BLaER1 (cell line): ENCODE measurements around the gene TCTN3.
"Not testable (repeated sequence)": the region's sequence is repeated elsewhere in the genome, so short reads cannot be mapped to it uniquely, and the experiment has no call there.

Experiments
- H3K27ac ChIP-seq: shearing (Covaris generic); formaldehyde crosslinking; 2 replicates; pipeline ENCODE4 v1.8.1; 2022
- H3K27me3 ChIP-seq: shearing (Covaris generic); formaldehyde crosslinking; 2 replicates; pipeline ENCODE4 v1.8.1; 2022
- H3K36me3 ChIP-seq: shearing (Covaris generic); formaldehyde crosslinking; 2 replicates; pipeline ENCODE4 v1.8.1; 2022
- H3K4me1 ChIP-seq: shearing (Covaris generic); formaldehyde crosslinking; 2 replicates; pipeline ENCODE4 v1.8.1; 2022
- H3K4me2 ChIP-seq: shearing (Covaris generic); formaldehyde crosslinking; 2 replicates; pipeline ENCODE4 v1.8.1; 2022
- H3K4me3 ChIP-seq: shearing (Covaris generic); formaldehyde crosslinking; 2 replicates; pipeline ENCODE4 v1.8.1; 2022
- H3K9ac ChIP-seq: shearing (Covaris generic); formaldehyde crosslinking; 2 replicates; pipeline ENCODE4 v1.8.1; 2022
- H3K9me3 ChIP-seq: shearing (Covaris generic); formaldehyde crosslinking; 2 replicates; pipeline ENCODE4 v1.8.1; 2022
- H4K20me1 ChIP-seq: shearing (Covaris generic); formaldehyde crosslinking; 2 replicates; pipeline ENCODE4 v1.8.1; 2022
- Cebpa-rat ChIP-seq: shearing (Covaris generic); IDR thresholded peaks from 2 replicates; pipeline ENCODE4 v1.8.1; 2022

TCTN3 gene, protein sequence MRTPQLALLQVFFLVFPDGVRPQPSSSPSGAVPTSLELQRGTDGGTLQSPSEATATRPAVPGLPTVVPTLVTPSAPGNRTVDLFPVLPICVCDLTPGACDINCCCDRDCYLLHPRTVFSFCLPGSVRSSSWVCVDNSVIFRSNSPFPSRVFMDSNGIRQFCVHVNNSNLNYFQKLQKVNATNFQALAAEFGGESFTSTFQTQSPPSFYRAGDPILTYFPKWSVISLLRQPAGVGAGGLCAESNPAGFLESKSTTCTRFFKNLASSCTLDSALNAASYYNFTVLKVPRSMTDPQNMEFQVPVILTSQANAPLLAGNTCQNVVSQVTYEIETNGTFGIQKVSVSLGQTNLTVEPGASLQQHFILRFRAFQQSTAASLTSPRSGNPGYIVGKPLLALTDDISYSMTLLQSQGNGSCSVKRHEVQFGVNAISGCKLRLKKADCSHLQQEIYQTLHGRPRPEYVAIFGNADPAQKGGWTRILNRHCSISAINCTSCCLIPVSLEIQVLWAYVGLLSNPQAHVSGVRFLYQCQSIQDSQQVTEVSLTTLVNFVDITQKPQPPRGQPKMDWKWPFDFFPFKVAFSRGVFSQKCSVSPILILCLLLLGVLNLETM

DNA sequence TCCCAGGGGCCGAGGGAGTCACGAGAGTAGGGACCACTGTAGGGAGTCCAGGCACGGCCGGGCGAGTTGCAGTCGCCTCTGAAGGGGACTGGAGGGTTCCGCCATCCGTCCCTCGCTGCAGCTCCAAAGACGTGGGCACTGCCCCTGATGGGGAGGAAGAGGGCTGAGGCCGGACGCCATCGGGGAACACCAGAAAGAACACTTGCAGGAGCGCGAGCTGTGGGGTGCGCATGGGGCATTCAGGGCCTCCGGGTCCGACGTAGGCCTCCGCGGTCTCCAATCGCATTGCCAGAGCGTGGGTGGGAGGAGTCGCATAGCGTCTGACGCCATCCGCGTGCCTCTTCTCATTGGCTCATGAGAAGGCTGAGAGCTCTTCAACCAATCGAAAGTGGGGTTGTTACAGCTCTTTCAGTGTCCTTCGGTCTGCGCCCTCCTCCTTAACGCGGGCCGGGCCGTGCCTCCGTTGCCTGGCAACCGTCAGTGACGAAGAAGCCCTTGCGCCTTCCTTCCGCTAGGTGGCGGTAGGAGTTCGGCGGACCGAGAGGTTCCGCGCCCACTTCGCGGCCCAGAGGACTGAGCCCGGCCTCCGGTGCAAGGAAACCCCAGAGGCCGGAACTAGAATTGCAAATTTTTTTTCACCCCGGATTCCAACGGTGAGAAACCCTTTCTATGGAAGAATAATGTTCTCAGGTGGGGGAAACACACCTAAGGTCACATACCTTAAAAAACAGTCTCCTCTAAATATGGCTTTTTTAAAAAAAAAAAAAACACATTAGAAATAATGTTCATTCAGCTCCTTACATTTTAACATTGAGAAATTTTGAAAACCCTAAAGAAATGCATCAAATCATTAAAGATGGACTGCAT lies at the start of gene TCTN3:
TCTN3 (minus strand) TSS at position 260 of the 867 bp plus-strand sequence; CDS start at position 232, 28 bp downstream.
- peaks cover 33% of the 10 kb centered on the region for H3K36me3 ChIP-seq
- peak within 1 kb of the TSS; percentile 62 for H3K27ac ChIP-seq
- H4K20me1 ChIP-seq, result peaks cover 20% of the 10 kb centered on the region; the same call in 1 of the 2 replicates
- H3K4me3 ChIP-seq, result peak within 1 kb of the TSS; percentile 88
- H3K27me3 ChIP-seq, result no peaks in the 10 kb centered on the region
- H3K9ac ChIP-seq, result peak within 1 kb of the TSS; percentile 87
- H3K4me2 ChIP-seq, result peak within 1 kb of the TSS; percentile 96
- H3K9me3 ChIP-seq, result peaks cover 6% of the 10 kb centered on the region
- TF ChIP-seq Cebpa-rat, result no peak
- H3K4me1 ChIP-seq, result peaks cover 21% of the 10 kb centered on the region

GRCh38 chr10:95742962-95743535 lies 49.3 kb upstream of the TCTN3 start:
- Histone ChIP-seq H3K9ac (no peak overlapping the region), H3K9me3 (peaks cover 17% of the 10 kb centered on the region), H3K4me2 (no peak overlapping the region), H3K27ac (no peak overlapping the region), H3K4me1 (peaks cover 17% of the 10 kb centered on the region), H3K27me3 (no peaks in the 10 kb centered on the region), H4K20me1 (no peaks in the 10 kb centered on the region), H3K36me3 (no peaks in the 10 kb centered on the region), H3K4me3 (no peak overlapping the region)
- TF ChIP-seq Cebpa-rat, result no peak

DNA sequence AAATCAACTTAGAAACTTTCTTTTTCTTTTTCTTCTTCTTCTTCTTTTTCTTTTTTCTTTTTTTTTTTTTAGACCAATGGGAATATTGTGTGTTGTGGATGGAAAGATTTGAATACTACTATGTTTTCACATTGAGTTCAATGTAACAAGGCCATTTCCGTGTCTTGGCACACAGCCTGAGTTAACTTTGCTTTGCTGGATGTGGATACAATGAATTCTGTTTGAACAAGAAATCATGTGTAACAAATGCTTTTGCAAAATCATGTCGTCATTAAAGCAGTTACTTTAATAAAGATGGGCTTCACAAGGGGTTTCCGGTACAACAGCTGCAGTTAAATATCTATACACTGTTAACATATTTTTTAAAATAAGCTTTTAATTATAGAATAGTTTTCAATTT lies 48.8 kb upstream of the TCTN3 start:
- H3K4me3 ChIP-seq, result no peak overlapping the region

DNA sequence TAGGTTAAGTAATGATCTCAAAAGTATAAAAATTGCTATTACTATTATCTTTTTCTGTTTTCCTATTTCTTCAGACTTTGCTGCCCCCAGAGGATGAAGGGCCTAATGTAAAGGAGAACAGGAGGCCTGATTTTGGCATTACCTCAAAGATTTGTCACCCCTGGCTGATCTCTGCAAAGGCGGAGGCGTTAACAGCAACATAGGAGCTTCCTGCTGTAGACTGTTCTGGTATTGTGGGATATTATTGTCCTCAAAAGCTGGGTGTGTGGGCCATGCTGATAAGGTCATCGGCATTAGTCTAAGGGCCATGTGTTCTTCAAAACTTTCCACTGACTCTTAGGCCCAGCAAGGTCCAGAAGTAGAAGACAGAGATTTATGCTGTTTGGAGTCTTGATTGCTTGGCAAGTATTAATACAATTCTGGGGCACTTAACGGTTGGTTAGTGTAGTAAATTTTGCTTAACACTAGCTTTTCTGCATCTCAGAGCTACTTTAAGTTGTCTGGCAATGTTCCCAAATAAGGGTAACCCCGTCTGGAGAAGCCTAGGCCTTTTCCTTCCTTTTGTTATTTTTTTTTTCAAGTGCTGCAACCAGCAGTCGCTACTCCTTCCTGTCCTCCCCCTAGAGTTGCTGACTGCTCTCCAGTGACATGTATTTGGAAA lies 48.2 kb upstream of the TCTN3 start:
- H3K9ac ChIP-seq, result no peak overlapping the region
- peaks cover 17% of the 10 kb centered on the region for H3K9me3 ChIP-seq
- H3K4me2 ChIP-seq, result peak overlapping the region; percentile 65
- no peak for TF ChIP-seq Cebpa-rat
- H3K4me1 ChIP-seq, result peaks cover 17% of the 10 kb centered on the region
- H4K20me1 ChIP-seq, result no peaks in the 10 kb centered on the region
- no peak overlapping the region for H3K4me3 ChIP-seq
- no peaks in the 10 kb centered on the region for H3K27me3 ChIP-seq
- H3K36me3 ChIP-seq, result no peaks in the 10 kb centered on the region
- H3K27ac ChIP-seq, result peak overlapping the region; percentile 37; the same call in 1 of the 2 replicates

More for the DNA sequence above, 48.8 kb upstream of the TCTN3 start:
- Histone ChIP-seq H3K9ac (no peak overlapping the region), H3K4me1 (peaks cover 17% of the 10 kb centered on the region), H3K4me2 (peak overlapping the region; percentile 65), H3K9me3 (peaks cover 17% of the 10 kb centered on the region), H3K27ac (peak overlapping the region; percentile 37; the same call in 1 of the 2 replicates), H3K36me3 (no peaks in the 10 kb centered on the region), H4K20me1 (no peaks in the 10 kb centered on the region), H3K27me3 (no peaks in the 10 kb centered on the region)
- no peak for TF ChIP-seq Cebpa-rat

DNA sequence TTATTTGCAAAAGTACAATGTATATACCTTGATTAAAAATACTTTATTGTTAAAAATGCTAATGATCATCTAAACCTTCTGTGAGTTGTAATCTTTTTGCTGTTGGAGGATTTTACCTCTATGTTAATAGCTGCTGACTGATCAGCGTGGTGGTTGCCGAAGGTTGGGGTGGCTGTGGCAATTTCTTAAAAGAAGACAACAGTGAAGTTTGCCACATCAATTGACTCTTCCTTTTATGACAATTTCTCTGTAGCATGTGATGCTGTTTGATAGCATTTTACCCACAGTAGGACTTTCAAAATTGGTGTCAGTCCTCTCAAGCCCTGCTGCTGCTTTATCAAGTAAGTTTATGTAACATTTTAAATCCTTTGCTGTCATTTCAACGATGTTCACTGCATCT lies 45.3 kb upstream of the TCTN3 start:
- no peaks in the 10 kb centered on the region for H3K27me3 ChIP-seq
- no peak for TF ChIP-seq Cebpa-rat
- H3K27ac ChIP-seq, result no peak overlapping the region
- H4K20me1 ChIP-seq, result no peaks in the 10 kb centered on the region
- H3K9me3 ChIP-seq, result peaks cover 26% of the 10 kb centered on the region
- H3K9ac ChIP-seq, result no peak overlapping the region
- H3K36me3 ChIP-seq, result no peaks in the 10 kb centered on the region
- peaks cover 17% of the 10 kb centered on the region for H3K4me1 ChIP-seq
- H3K4me2 ChIP-seq, result no peak overlapping the region
- no peak overlapping the region for H3K4me3 ChIP-seq

- not testable (repeated sequence) for H3K4me3 ChIP-seq, H3K27me3 ChIP-seq, H3K4me1 ChIP-seq, H3K4me2 ChIP-seq, H3K36me3 ChIP-seq, H3K27ac ChIP-seq, H4K20me1 ChIP-seq, H3K9ac ChIP-seq
- peaks cover 51% of the 10 kb centered on the region for H3K9me3 ChIP-seq
Observed at GRCh38 chr10:95732907-95733306, 39.2 kb upstream of the TCTN3 start.

GRCh38 chr10:95730233-95730632 lies 36.5 kb upstream of the TCTN3 start:
- H3K4me1 ChIP-seq, result no peaks in the 10 kb centered on the region
- no peak overlapping the region for H3K9ac ChIP-seq
- no peaks in the 10 kb centered on the region for H3K36me3 ChIP-seq
- TF ChIP-seq Cebpa-rat, result no peak
- H3K27ac ChIP-seq, result no peak overlapping the region
- no peaks in the 10 kb centered on the region for H4K20me1 ChIP-seq
- H3K9me3 ChIP-seq, result peaks cover 43% of the 10 kb centered on the region
- no peak overlapping the region for H3K4me3 ChIP-seq
- no peak overlapping the region for H3K4me2 ChIP-seq
- H3K27me3 ChIP-seq, result no peaks in the 10 kb centered on the region

GRCh38 chr10:95729323-95730055 lies 35.8 kb upstream of the TCTN3 start:
- Histone ChIP-seq H3K27ac (no peak overlapping the region), H3K9ac (no peak overlapping the region), H3K4me3 (no peak overlapping the region), H3K9me3 (peaks cover 39% of the 10 kb centered on the region), H3K27me3 (no peaks in the 10 kb centered on the region), H3K36me3 (no peaks in the 10 kb centered on the region), H3K4me1 (no peaks in the 10 kb centered on the region), H3K4me2 (no peak overlapping the region), H4K20me1 (no peaks in the 10 kb centered on the region)
- TF ChIP-seq Cebpa-rat, result no peak
